HG02884 (cell line): Measurements from ENCODE around the gene SP140L.
"Not testable (repeated sequence)": the region's sequence is repeated elsewhere in the genome, so short reads cannot be mapped to it uniquely, and the experiment has no call there.

ENCODE experiments used
- ATAC-seq: cut with Tn5 transposase; IDR thresholded peaks from one replicate; pipeline ENCODE4 v1.9.1; 2021; ENCODE audit warnings: mild to moderate bottlenecking, moderate library complexity; ENCODE audit not compliant: unreplicated experiment

SP140L gene

GRCh38 chr2:230326453-230327417 lies at the start of gene SP140L:
Gene SP140L (plus strand): TSS chr2:230327193. CDS start chr2:230327270, 77 bp downstream.
- peak; percentile 90 for ATAC-seq

DNA sequence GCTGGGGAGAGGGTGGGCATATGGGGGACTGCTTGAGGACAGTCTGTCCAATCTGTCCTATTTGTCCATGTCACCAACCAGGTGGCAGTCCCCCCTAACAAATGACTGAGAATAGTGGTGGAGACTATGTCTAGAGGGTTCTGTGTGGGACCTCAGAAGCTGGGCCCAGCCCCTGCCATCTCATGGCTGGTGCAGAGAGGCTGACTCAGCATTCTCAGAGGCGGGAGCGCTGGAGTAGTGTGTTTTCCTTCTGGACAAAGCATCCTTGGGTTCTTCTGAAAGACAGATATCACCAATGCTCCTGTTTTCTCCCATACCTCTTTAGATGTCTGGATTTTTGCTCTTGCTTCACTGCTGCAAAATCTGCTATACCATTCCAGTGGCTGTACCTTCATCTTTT lies 44.1 kb upstream of the SP140L start:
- no peak for ATAC-seq

DNA sequence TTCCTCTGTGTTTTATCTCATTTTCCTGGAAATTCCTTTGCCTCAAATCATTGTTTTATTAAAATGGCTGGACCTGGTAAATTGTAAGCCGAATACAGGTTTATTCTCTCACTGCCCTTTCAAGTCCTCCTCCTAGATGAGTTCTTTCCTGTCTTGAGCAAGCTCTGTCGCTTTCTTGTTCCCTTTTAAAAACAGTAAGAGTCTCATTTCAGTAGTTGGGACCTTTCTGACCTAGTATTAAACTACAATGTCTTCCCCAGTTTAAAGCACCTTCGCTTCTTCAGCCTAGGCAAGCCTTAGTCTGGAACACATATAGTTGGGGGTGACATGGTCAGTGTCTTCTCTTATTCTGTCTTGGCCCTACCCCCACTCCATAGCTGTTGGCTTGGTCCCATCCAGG lies 40.9 kb upstream of the SP140L start:
- no peak for ATAC-seq

- ATAC-seq = not testable (repeated sequence)
Measured at GRCh38 chr2:230289311-230289710, 37.7 kb upstream of the SP140L start.

DNA sequence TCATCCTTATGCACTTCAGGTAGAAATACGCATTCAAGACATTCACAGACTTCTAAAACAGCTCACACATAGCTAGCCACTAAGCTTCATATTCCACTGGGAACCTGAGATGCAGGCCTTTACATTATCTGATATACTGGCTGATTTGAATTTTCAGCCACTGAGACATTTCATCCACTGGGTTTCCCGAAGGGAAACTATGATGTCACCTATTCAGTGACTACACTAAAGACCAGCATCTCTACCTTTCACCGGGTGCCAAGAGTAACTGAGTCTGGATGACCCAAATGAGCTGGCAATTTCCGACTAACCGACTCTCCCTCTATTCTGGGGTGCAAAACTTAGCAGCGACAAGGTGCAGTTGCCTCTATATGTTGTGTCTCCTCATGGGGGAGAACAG lies 31.8 kb upstream of the SP140L start:
- no peak for ATAC-seq

DNA sequence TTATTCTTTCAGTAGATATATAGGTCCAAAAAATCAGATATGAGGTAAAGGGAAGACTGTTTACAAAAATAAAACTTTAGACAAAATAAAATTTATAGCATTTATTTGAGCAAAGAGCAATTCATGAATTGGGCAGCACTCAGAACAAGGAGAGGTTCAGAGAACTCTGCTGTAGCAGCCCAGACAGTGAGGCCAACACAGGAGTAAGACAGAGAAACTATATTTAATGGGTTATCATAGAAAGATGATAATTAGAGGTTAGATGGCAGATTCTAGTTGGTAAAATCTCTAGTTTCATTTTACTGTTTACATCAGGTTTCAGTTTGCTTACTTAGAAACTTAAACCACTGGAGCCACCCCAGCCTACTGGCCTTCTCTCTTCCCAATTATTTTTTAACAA lies 30.1 kb upstream of the SP140L start:
- ATAC-seq = no peak

DNA sequence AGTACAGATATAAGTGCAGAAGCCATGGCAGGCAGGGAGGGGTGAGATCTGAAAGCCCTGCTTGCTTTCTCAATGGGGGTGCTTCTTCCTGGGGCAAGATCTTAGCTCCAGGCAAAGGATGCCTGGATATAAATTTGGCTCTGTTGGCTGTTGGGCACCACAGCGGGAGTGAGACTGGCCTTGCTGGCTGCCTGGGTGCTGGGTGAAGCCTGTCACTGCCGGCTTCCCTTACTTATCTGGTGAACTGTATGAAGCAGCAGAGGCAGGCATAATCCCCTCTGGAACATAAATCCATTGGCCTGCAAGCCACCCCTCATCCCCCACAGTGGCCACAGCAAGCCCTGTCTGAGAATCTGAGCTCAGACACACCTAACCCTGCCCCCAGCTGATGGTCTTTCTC lies 27.4 kb upstream of the SP140L start:
- ATAC-seq = no peak

DNA sequence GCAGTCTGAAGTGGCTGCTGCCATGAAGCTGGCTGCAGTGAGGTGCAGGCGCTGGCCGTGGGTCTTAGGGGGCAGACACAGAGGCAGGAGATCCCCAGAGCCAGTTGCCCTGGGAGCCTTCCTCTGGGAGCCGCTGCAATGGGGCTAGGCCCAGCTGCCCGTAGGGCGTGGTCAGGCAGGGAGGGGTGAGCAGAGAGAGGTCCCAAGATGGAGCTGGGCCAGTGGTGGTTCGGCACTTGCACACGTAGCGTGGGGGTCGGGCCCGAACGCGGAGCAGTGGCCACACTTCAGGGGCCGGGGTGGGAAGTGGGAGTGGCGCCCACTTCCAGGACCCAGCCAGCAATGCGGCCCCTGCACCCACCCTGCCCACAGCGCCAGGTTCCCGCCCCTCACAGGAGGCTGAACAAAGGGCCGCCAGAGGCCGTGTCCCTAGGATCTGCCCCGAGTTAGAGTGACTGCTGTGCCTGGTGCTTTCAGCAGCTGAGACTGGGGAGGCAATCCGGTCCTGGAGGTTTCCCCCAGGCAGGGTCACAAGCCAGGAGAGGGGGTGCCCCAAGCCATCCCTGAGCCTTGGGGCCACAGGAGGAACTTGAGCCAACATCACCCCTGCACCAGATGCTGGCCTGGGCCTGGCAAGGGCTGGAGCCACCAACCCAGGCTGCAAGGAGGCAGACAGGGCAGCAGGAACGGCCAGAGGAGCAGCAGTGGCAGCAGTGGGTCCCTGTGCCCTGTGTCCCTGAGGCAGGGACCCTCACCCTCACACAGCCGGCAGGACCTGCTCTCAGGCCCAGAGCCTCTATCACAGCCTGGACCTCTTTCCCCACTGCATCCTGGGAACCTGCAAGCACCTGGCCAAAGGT lies 21.3 kb upstream of the SP140L start:
- no peak for ATAC-seq

- no peak for ATAC-seq
Measured at GRCh38 chr2:230306474-230306873, 20.5 kb upstream of the SP140L start.

DNA sequence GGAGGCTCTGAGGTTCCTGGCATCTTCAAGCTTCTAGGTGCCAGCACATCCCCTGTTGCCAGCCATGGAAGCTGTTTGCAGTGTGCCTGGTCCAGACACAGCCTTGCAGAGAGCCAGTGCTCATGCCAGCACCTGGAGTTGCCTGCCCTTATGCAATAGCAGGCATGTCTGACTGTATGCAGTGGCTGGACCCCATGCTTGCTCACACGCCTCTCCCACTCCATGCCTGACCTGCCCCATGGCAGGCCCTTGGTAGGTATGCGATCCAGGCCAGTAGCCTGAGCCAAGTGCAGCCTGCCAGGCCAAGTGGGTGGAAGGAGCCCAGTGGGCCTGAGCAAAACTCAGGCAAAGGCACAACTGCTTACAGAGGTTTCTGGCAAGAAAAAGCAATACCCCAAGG lies 19.5 kb upstream of the SP140L start:
- ATAC-seq = no peak

GRCh38 chr2:230308402-230309000 lies 18.5 kb upstream of the SP140L start:
- no peak for ATAC-seq

- ATAC-seq = not testable (repeated sequence)
Measured at GRCh38 chr2:230310792-230311191, 16.2 kb upstream of the SP140L start.

DNA sequence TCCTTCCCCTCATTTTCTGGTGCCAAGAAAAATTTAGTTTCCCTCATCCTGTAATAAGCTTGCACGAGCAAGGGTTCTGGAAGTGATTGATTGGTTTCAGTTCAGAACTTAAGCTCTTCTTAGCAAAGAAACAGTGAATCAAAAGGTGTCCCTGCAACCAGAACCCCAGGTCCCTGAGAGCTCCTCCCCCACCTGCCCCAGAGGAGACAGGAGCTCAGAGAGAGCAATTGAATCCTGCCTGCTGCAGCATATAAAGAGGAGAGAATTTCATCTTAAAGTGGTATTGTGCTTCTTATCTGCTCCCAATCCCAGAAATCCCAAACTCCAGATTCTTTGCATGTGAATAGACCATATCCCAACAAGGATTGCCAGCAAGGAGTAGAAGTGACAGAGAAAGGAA lies 15.4 kb upstream of the SP140L start:
- not testable (repeated sequence) for ATAC-seq

- ATAC-seq = no peak
Measured at GRCh38 chr2:230312638-230313037, 14.4 kb upstream of the SP140L start.

GRCh38 chr2:230317366-230317765 lies 9.6 kb upstream of the SP140L start:
- ATAC-seq = no peak

- ATAC-seq = no peak
Measured at GRCh38 chr2:230318190-230319121, 8.5 kb upstream of the SP140L start.

DNA sequence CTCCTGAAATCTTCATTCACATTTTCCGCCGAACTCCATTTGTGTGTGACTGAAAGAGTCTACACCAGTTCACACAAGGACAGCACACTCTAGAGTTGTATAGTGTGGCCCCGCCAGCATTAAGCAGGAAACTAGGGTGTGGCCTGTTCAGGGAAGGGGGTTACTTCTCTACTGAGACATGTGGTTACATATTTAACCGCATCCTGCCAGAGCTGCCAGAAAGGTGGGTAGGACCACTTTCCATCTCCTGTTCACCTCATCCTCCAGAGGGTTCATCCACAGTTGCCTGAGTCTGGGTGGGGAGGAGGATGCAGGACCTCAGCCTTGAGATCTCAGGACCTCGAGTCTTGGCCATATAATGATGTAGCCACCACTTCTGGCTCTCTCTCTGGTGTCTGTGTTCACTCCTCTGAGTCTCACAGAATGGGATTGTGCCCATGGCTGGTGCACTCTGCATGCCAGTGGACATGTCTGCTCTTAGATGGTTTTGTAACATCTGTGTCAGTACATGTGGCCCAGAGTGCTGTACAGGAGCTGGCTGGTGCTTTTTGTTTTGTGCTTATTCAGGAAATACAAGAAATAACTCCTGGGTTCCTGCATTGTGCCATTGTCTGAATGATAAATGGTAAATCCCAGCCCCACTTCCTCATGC lies 7.7 kb upstream of the SP140L start:
- peak; percentile 78 for ATAC-seq

- ATAC-seq = no peak
Measured at GRCh38 chr2:230321031-230321430, 6.0 kb upstream of the SP140L start.

- ATAC-seq = no peak
Measured at GRCh38 chr2:230322561-230323384, 4.2 kb upstream of the SP140L start.
